Adrenal gland (tissue), 12 donors: Measurements from ENCODE around the gene OLFML3. TPM values are rescaled to one million over a fixed set of nuclear protein-coding genes. Genes with fewer than 3 reads are reported as not detected.

ENCODE experiments used
- DNase-seq, 7 donors: peaks; one replicate each; pipeline ENCODE4 v3.0.0-alpha.2; 2019 to 2020
- H3K27ac ChIP-seq, 5 donors: fragments of 200-600 bp; sonication (generic) in 4 of 5; 1 replicate in 3 of 5; 2 replicates in 2 of 5; pipeline versions ENCODE4 v1.5.1 to v1.8.0; 2016 to 2020; ENCODE audit warnings: mild to moderate bottlenecking in 1 of 5
- H3K27me3 ChIP-seq: fragments of 200-600 bp; 2 replicates; pipeline ENCODE4 v1.8.0; 2021
- H3K36me3 ChIP-seq, 2 donors: fragments of 200-600 bp; replicated peaks in 1 of 2; 1 replicate in 1 of 2; 2 replicates in 1 of 2; pipeline versions ENCODE4 v1.5.1 to v1.8.0; 2018 to 2022
- H3K4me1 ChIP-seq, 2 donors: fragments of 200-600 bp; replicated peaks in 1 of 2; 1 replicate in 1 of 2; 2 replicates in 1 of 2; pipeline versions ENCODE4 v1.5.1 to v1.8.0; 2018 to 2021
- H3K4me3 ChIP-seq, 4 donors: fragments of 200-600 bp; sonication (generic) in 3 of 4; one replicate each; pipeline ENCODE4 v1.5.1; 2016 to 2018
- H3K9me3 ChIP-seq, 3 donors: fragments of 200-600 bp; sonication (generic) in 1 of 3; replicated peaks in 1 of 3; 1 replicate in 2 of 3; 2 replicates in 1 of 3; pipeline versions ENCODE4 v1.5.1 to v1.8.0; 2016 to 2021
- POLR2A ChIP-seq, 2 donors: fragments of 450-650 bp; IDR thresholded peaks; one replicate each; pipeline ENCODE4 v1.6.1; 2017; ENCODE audit warnings: antibody characterized with exemption in 2 of 2, mild to moderate bottlenecking in 2 of 2, moderate library complexity in 1 of 2
- WGBS, 4 donors: extraction: QIAGEN DNeasy Blood & Tissue Kit in 2 of 4; methylation state at CpG; one replicate each; pipeline versions ENCODE4 v1.1.5 to v1.1.7; 2013 to 2017; 5-methylcytosine and 5-hydroxymethylcytosine counted together
- intact Hi-C, 2 donors: fragments of 100-400 bp; cut with DNase I; formaldehyde crosslinking; loops; one replicate each; pipeline versions ENCODE4 v1.14.1 to v1.15.0; 2022 to 2023
- polyA plus RNA-seq, 3 donors: library from polyadenylated mRNA; stranded (reverse); fragments of 200-250 nt in 2 of 3; fragments of 350-450 nt in 1 of 3; fragmentation: Illumina TruSeq in 1 of 3; extraction: RNeasy Lipid Tissue Mini Kit (QIAGEN cat#74804) in 1 of 3; gene quantifications; one replicate each; pipeline ENCODE4 v1.2.3, GENCODE V29; 2013 to 2014
- total RNA-seq, 9 donors: library from RNA; depleted of rRNA in 4 of 9; stranded (reverse); fragments of >200 nt in 4 of 9; fragments of 120-200 nt in 1 of 9; fragmentation: NEBNext Ultra II Directional in 1 of 9; extraction: Animal tissue kit (Norgen Biotek cat#: 25700) in 1 of 9; gene quantifications; one replicate each; pipeline versions ENCODE4 v1.1.0 to v1.2.4, GENCODE V29; 2013 to 2023
- TF ChIP-seq, protein P1 (sequence below), 6 experiments: fragments of 450-650 bp in 4 of 6; fragments of 200-600 bp in 2 of 6; sonication (generic) in 1 of 6; IDR thresholded peaks; 1 replicate in 5 of 6; 2 replicates in 1 of 6; pipeline versions ENCODE4 v1.5.1 to v1.8.0; 2016 to 2021; ENCODE audit warnings: antibody characterized with exemption in 6 of 6, mild to moderate bottlenecking in 2 of 6, moderate library complexity in 1 of 6
- donor health status: healthy with polysubstance abuse.
- donor health status: Bipolar disorder and iron deficiency.
- donor health status: DM: yes; HTN: yes; CAD: no.
- donor health status: DM: no; HTN: no; CAD: no.
- donor health status: DM: no; HTN: no; CAD: no.
- donor health status: DM: yes; HTN: yes; CAD: no.

Gene OLFML3
- total and polyA plus RNA-seq, 12 donors = 13.6 to 99.6 (median 34.0) TPM

DNA sequence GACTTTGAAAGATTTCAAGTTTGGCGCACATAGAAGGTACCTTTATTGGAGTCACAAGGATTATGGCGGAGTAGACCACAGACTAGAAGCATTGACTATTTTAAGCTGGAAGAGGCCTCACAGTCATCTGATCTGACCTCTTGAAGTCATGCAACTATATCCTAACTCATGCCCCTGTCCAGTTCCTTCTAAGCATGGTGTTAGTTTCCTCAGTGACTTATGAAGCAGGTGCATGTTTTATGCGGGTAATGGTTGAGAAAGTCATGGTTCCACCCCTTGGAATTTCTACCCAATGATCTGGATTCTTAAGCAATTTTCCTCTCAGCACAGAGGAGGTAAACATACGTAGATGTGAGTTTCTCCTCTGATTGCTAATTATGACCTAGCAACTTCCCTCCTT is 11.7 kb downstream of the OLFML3 start:
- H3K27ac ChIP-seq = no peak overlapping the region
- TF ChIP-seq, protein P1, sequence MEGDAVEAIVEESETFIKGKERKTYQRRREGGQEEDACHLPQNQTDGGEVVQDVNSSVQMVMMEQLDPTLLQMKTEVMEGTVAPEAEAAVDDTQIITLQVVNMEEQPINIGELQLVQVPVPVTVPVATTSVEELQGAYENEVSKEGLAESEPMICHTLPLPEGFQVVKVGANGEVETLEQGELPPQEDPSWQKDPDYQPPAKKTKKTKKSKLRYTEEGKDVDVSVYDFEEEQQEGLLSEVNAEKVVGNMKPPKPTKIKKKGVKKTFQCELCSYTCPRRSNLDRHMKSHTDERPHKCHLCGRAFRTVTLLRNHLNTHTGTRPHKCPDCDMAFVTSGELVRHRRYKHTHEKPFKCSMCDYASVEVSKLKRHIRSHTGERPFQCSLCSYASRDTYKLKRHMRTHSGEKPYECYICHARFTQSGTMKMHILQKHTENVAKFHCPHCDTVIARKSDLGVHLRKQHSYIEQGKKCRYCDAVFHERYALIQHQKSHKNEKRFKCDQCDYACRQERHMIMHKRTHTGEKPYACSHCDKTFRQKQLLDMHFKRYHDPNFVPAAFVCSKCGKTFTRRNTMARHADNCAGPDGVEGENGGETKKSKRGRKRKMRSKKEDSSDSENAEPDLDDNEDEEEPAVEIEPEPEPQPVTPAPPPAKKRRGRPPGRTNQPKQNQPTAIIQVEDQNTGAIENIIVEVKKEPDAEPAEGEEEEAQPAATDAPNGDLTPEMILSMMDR (IDR thresholded peaks at IDR 0.05) = no peak
- no peak for TF ChIP-seq POLR2A (IDR thresholded peaks at IDR 0.05)
- H3K27me3 ChIP-seq = no peaks in the 10 kb centered on the region
- H3K4me1 ChIP-seq = no peaks in the 10 kb centered on the region
- DNase-seq = no peak
- H3K36me3 ChIP-seq = no peaks in the 10 kb centered on the region
- H3K4me3 ChIP-seq = no peak overlapping the region
- H3K9me3 ChIP-seq = peaks cover 0 to 5% (median 0%) of the 10 kb centered on the region in 3 donors
- WGBS, 4 donors = 78 to 90% (median 84%) methylated on average over 4 of the region's 4 CpGs
- intact Hi-C loops = no loop called here

DNA sequence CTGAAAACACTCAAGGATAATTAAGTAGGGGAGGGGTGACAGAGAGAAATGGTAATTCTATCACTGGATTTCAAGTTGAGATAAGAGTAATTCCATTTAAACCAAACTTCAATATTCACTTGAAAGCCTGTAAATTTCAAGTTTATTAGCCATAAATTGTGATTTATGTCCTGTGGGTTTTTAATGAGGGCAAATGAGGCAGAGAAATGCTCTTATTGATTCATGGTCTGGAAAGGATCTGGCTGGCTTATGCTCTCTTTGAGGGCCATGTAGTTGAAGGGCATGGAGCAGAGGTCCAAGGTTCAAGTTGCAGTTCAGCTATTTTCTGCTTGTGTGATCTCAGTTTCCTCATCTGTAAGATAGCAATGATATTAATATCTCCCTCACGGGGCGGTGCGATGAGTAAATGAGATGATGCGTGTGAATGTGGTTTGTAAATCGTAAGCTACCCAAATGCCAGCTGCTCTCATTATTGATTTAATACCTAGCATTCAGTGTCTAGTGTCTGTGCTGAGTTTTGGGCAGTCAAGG is 12.3 kb downstream of the OLFML3 start:
- H3K4me1 ChIP-seq = no peaks in the 10 kb centered on the region
- no peak overlapping the region for H3K27ac ChIP-seq
- whole genome bisulfite sequencing, 4 donors = 70 to 86% (median 77%) methylated on average over 5 of the region's 5 CpGs
- no peaks in the 10 kb centered on the region for H3K27me3 ChIP-seq
- intact Hi-C loops = no loop called here
- H3K36me3 ChIP-seq = no peaks in the 10 kb centered on the region
- no peak overlapping the region for H3K4me3 ChIP-seq
- TF ChIP-seq POLR2A (IDR thresholded peaks at IDR 0.05) = no peak
- TF ChIP-seq, protein P1 (IDR thresholded peaks at IDR 0.05) = no peak
- H3K9me3 ChIP-seq = peaks cover 0 to 5% (median 0%) of the 10 kb centered on the region in 3 donors
- DNase-seq = no peak

DNA sequence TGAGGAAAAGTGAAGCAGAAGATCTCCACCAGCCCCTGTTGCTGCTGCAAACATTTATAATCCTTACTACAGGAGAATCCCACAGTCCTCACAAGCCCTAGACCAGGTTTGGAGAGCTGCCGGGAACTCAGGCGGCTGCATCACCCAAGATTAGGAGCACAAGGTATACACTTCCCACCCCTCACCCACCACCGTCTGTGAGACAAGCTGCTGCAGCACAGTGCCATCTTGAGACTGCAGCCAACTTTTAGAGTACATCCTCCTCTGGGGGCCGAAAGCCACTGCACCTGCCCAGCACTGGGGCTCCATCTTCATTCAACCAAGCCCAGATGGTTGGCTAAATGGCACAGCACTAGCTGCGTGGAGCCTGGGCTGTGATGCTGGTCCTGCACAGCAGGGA is 13.8 kb downstream of the OLFML3 start:
- peaks cover 0 to 9% (median 0%) of the 10 kb centered on the region in 3 donors for H3K9me3 ChIP-seq
- H3K4me3 ChIP-seq = no peak overlapping the region
- WGBS, 4 donors = 57 to 93% (median 89%) methylated on average over 3 to 5 of the region's 5 CpGs
- intact Hi-C loops = no loop called here
- H3K4me1 ChIP-seq = peaks cover 0 to 3% of the 10 kb centered on the region in 2 donors
- no peak overlapping the region for H3K27ac ChIP-seq
- no peak for DNase-seq
- no peak for TF ChIP-seq POLR2A (IDR thresholded peaks at IDR 0.05)
- TF ChIP-seq, protein P1 (IDR thresholded peaks at IDR 0.05) = no peak
- H3K27me3 ChIP-seq = no peaks in the 10 kb centered on the region
- H3K36me3 ChIP-seq = no peaks in the 10 kb centered on the region

DNA sequence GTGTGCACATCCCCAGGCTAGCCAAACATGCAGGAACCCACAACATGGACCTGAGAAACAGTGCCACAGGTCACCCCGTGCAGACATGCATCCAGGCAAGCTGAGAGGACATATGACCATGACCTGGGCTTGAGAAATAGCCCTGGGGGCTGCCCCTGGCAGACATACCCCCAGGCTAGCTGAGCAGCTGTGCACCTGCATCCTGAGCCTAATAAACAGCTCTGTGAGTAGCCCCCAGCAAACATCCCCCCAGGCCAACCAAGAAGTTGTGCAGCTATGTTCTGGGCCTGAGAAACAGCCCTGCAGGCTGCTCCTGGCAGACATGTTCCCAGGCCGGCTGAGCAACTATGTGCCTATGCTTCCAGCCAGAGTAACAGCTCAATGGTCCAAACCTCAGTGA is 14.5 kb downstream of the OLFML3 start:
- WGBS, 4 donors = 69 to 100% (median 88%) methylated on average over 1 to 2 of the region's 2 CpGs
- DNase-seq = no peak

More for the DNA sequence above, 14.5 kb downstream of the OLFML3 start:
- Histone ChIP-seq H3K27me3 (no peaks in the 10 kb centered on the region), H3K9me3 (peaks cover 0 to 9% (median 0%) of the 10 kb centered on the region in 3 donors), H3K4me1 (peaks cover 0 to 6% of the 10 kb centered on the region in 2 donors), H3K4me3 (no peak overlapping the region), H3K27ac (no peak overlapping the region), H3K36me3 (no peaks in the 10 kb centered on the region)
- TF ChIP-seq, protein P1 (IDR thresholded peaks at IDR 0.05) = no peak
- no peak for TF ChIP-seq POLR2A (IDR thresholded peaks at IDR 0.05)
- intact Hi-C loops = no loop called here
